ENCODE data around the gene MIDN.

MIDN gene

GRCh38 chr19:1220976-1221903, 27.1 kb upstream of the MIDN start:
- no peak for DNase-seq

- no peak for DNase-seq
Observed at GRCh38 chr19:1221904-1222255, 26.5 kb upstream of the MIDN start.

GRCh38 chr19:1222394-1222793, 26.0 kb upstream of the MIDN start:
- DNase-seq = no peak

GRCh38 chr19:1223018-1223855, 25.1 kb upstream of the MIDN start:
- peak in 1 of 2 experiments; percentile 67 for DNase-seq

- DNase-seq = no peak
Observed at GRCh38 chr19:1224047-1224825, 24.1 kb upstream of the MIDN start.

GRCh38 chr19:1224847-1225246, 23.5 kb upstream of the MIDN start:
- DNase-seq = no peak

GRCh38 chr19:1225440-1226226, 22.8 kb upstream of the MIDN start:
- no peak for DNase-seq

- no peak for DNase-seq
Observed at GRCh38 chr19:1226227-1226518, 22.2 kb upstream of the MIDN start.

GRCh38 chr19:1226522-1227303, 21.7 kb upstream of the MIDN start:
- DNase-seq = no peak

- no peak for DNase-seq
Observed at GRCh38 chr19:1227304-1228054, 20.9 kb upstream of the MIDN start.

- no peak for DNase-seq
Observed at GRCh38 chr19:1228161-1228957, 20.0 kb upstream of the MIDN start.

GRCh38 chr19:1229056-1229923, 19.1 kb upstream of the MIDN start:
- DNase-seq = no peak

GRCh38 chr19:1229924-1230782, 18.2 kb upstream of the MIDN start:
- no peak for DNase-seq

GRCh38 chr19:1230783-1231489, 17.4 kb upstream of the MIDN start:
- no peak for DNase-seq

GRCh38 chr19:1231729-1232637, 16.4 kb upstream of the MIDN start:
- DNase-seq = no peak

- no peak for DNase-seq
Observed at GRCh38 chr19:1232652-1233072, 15.7 kb upstream of the MIDN start.
